GM12873 (cell line): ENCODE measurements around the gene SPACA7.

Experiments
- CTCF ChIP-seq: IDR thresholded peaks from 2 replicates; pipeline ENCODE4 v1.5.1; 2012; ENCODE audit warnings: low read depth, mild to moderate bottlenecking, moderate library complexity, low read length, control low read depth; ENCODE audit not compliant: insufficient read depth; ENCODE audit errors: missing control alignments

SPACA7 gene

GRCh38 chr13:112332727-112333126, 43.4 kb upstream of the SPACA7 start:
- no peak for TF ChIP-seq CTCF

GRCh38 chr13:112333756-112334543, 42.2 kb upstream of the SPACA7 start:
- no peak for TF ChIP-seq CTCF

GRCh38 chr13:112335135-112335534, 41.0 kb upstream of the SPACA7 start:
- no peak for TF ChIP-seq CTCF

- TF ChIP-seq CTCF: no peak
Observed at GRCh38 chr13:112341446-112341845, 34.7 kb upstream of the SPACA7 start.

- TF ChIP-seq CTCF: no peak
Observed at GRCh38 chr13:112341976-112342735, 34.0 kb upstream of the SPACA7 start.

GRCh38 chr13:112342841-112343361, 33.3 kb upstream of the SPACA7 start:
- no peak for TF ChIP-seq CTCF

- no peak for TF ChIP-seq CTCF
Observed at GRCh38 chr13:112343591-112343990, 32.6 kb upstream of the SPACA7 start.
